Islet precursor cell (in vitro differentiated cells): ENCODE data around the gene FAM174B.
A peak's percentile ranks its signal among the peaks of the same experiment; 100 is the strongest.

ENCODE experiments used
- DNase-seq: peaks from one replicate; pipeline ENCODE4 v3.0.0-alpha.2; 2018

Gene FAM174B

GRCh38 chr15:92638709-92639365, 16.7 kb downstream of the FAM174B start:
- peak; percentile 41 for DNase-seq

GRCh38 chr15:92638291-92638708, 17.3 kb downstream of the FAM174B start:
- DNase-seq, result peak; percentile 21

- DNase-seq, result peak; percentile 50
Measured at GRCh38 chr15:92637626-92638025, 17.9 kb downstream of the FAM174B start.

- DNase-seq, result peak; percentile 73
Measured at GRCh38 chr15:92636908-92637481, 18.6 kb downstream of the FAM174B start.

- peak; percentile 47 for DNase-seq
Measured at GRCh38 chr15:92636401-92636907, 19.1 kb downstream of the FAM174B start.

GRCh38 chr15:92634671-92635201, 20.8 kb downstream of the FAM174B start:
- DNase-seq, result peak; percentile 43

- DNase-seq, result peak; percentile 54
Measured at GRCh38 chr15:92634060-92634459, 21.5 kb downstream of the FAM174B start.

- peak; percentile 20 for DNase-seq
Measured at GRCh38 chr15:92633418-92633817, 22.2 kb downstream of the FAM174B start.

- no peak for DNase-seq
Measured at GRCh38 chr15:92633001-92633400, 22.6 kb downstream of the FAM174B start.

GRCh38 chr15:92631721-92632120, 23.9 kb downstream of the FAM174B start:
- peak; percentile 17 for DNase-seq

GRCh38 chr15:92629975-92630626, 25.5 kb downstream of the FAM174B start:
- peak; percentile 40 for DNase-seq

- peak; percentile 31 for DNase-seq
Measured at GRCh38 chr15:92629276-92629974, 26.1 kb downstream of the FAM174B start.

- DNase-seq, result peak; percentile 12
Measured at GRCh38 chr15:92627014-92627413, 28.6 kb downstream of the FAM174B start.

GRCh38 chr15:92625251-92625980, 30.2 kb downstream of the FAM174B start:
- DNase-seq, result peak; percentile 16

- peak; percentile 68 for DNase-seq
Measured at GRCh38 chr15:92624401-92624991, 31.1 kb downstream of the FAM174B start.

GRCh38 chr15:92623435-92623834, 32.1 kb downstream of the FAM174B start:
- DNase-seq, result peak; percentile 56

GRCh38 chr15:92621972-92622533, 33.5 kb downstream of the FAM174B start:
- peak; percentile 48 for DNase-seq

- no peak for DNase-seq
Measured at GRCh38 chr15:92620991-92621390, 34.6 kb downstream of the FAM174B start.

- DNase-seq, result peak; percentile 37
Measured at GRCh38 chr15:92619145-92620101, 36.2 kb downstream of the FAM174B start.
